ENCODE measurements around the gene CCKAR. TPM values are rescaled to one million over a fixed set of nuclear protein-coding genes. Genes with fewer than 3 reads are reported as not detected.

Gene CCKAR
- total RNA-seq, 3 donors from 2014 or later: not detected

DNA sequence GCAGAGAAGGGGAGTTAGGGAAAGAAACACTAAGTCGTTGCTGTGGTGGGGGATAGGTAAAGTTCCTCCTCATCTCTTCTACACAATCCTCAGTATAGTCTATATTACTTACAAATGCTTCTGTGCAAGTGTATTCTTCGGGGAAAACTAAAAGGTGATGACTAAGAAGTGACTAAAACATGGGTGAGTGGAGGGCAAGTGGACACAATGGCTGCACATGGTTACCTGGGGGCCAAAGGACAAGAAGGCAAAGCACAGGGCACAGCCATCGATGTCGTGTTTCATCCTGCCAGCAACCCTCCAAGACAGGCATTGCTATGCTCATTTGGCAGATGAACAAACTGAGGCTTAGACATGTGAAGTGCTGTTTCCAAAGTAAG, 35.5 kb upstream of the CCKAR start:
- Histone ChIP-seq H3K4me1 (no peaks in the 10 kb centered on the region), H3K9me3 (peaks cover 0 to 6% of the 10 kb centered on the region in 2 donors), H3K4me3 (no peak overlapping the region), H3K36me3 (no peaks in the 10 kb centered on the region), H3K27me3 (no peaks in the 10 kb centered on the region), H3K27ac (no peak overlapping the region)
- TF ChIP-seq POLR2AphosphoS5 (IDR thresholded peaks at IDR 0.05) (no peak), POLR2A (IDR thresholded peaks at IDR 0.05) (no peak)
- TF ChIP-seq, protein P1, sequence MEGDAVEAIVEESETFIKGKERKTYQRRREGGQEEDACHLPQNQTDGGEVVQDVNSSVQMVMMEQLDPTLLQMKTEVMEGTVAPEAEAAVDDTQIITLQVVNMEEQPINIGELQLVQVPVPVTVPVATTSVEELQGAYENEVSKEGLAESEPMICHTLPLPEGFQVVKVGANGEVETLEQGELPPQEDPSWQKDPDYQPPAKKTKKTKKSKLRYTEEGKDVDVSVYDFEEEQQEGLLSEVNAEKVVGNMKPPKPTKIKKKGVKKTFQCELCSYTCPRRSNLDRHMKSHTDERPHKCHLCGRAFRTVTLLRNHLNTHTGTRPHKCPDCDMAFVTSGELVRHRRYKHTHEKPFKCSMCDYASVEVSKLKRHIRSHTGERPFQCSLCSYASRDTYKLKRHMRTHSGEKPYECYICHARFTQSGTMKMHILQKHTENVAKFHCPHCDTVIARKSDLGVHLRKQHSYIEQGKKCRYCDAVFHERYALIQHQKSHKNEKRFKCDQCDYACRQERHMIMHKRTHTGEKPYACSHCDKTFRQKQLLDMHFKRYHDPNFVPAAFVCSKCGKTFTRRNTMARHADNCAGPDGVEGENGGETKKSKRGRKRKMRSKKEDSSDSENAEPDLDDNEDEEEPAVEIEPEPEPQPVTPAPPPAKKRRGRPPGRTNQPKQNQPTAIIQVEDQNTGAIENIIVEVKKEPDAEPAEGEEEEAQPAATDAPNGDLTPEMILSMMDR (IDR thresholded peaks at IDR 0.05): no peak
- intact Hi-C loops (cut with DNase I; ENCODE audit: low total_unique reads): no loop called here
- DNase-seq (ENCODE audit: low spot score in 2 of 2): no peak

DNA sequence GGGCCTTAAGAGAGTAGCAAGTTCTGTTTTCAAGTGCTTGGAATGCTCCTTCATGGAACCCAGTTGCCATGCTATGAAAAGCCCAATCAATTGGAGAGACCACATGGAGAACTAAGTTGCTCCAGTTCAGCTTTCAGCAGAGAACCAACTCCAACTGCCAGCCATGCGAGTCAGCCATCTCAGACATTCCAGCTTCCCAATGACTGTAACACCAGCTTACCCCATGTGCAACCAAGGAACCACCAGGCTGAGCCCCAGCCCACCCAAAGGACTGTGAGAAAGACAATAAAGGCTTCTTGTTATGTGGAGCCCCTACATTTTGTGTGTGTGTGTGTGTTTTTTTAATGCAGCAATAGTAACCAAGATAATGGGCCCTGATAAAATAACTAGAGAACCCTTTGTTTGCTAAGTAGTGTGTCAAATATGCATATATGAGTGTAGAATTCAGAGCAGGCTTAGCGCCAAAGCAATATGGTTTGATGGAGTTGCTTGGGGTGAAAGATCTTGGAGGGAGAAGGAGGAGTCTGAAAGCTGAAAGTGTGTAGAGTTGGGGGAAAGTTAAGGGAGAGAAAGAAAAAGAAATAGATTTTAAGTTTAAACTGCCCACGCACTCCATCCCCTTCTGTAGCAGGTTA, 35.0 kb upstream of the CCKAR start:
- H3K27ac ChIP-seq: no peak overlapping the region
- no peak for DNase-seq (ENCODE audit: low spot score in 2 of 2)
- H3K36me3 ChIP-seq: no peaks in the 10 kb centered on the region
- intact Hi-C loops (cut with DNase I; ENCODE audit: low total_unique reads): no loop called here
- H3K4me3 ChIP-seq: no peak overlapping the region
- H3K9me3 ChIP-seq: peaks cover 0 to 5% of the 10 kb centered on the region in 2 donors
- H3K4me1 ChIP-seq: no peaks in the 10 kb centered on the region
- no peaks in the 10 kb centered on the region for H3K27me3 ChIP-seq
- TF ChIP-seq POLR2A (IDR thresholded peaks at IDR 0.05): no peak
- TF ChIP-seq POLR2AphosphoS5 (IDR thresholded peaks at IDR 0.05): no peak
- TF ChIP-seq, protein P1 (IDR thresholded peaks at IDR 0.05): no peak

DNA sequence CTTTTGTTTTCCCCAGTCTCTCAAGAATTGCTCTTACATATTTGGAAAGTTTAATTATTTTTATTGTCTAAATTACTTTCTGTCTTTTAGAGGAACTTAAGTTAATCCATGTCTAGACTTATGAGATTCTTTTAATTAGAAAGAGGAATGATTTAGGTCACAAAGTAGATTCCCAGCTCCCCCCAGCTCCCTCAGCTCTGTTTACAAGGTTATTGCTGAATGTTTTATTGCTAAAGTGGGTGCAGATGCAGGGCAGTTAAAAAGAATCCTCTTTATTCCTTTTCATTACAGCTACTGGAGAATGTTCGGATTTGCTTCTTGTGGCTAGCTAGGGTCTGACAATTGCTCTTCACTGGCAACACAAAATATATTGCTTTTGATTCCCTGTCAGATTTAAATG, 33.7 kb upstream of the CCKAR start:
- no peak overlapping the region for H3K27ac ChIP-seq
- intact Hi-C loops (cut with DNase I; ENCODE audit: low total_unique reads): no loop called here

DNA sequence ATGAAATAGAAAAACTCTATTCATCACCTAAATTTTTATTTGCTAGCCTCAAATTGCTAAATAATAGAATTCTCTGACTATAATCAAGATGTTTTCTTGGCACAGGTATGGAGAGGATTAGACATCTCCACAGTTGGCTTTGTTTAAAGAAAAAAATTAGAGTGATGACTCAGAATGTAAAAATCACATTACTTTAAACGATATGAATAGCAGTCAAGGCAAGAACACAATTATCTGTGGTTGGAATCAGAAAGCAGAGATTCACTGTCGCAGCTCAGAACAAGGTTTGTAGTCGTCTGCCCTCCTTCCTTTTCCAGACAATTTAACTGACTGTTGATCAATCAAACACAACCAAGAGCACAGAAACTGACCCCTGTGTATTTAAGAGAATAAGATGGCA, 32.2 kb upstream of the CCKAR start:
- no peaks in the 10 kb centered on the region for H3K9me3 ChIP-seq
- H3K4me1 ChIP-seq: no peaks in the 10 kb centered on the region
- TF ChIP-seq POLR2AphosphoS5 (IDR thresholded peaks at IDR 0.05) (no peak), POLR2A (IDR thresholded peaks at IDR 0.05) (no peak)
- TF ChIP-seq, protein P1 (IDR thresholded peaks at IDR 0.05): no peak
- no peak overlapping the region for H3K4me3 ChIP-seq
- no peaks in the 10 kb centered on the region for H3K27me3 ChIP-seq
- DNase-seq (ENCODE audit: low spot score in 2 of 2): no peak
- H3K36me3 ChIP-seq: no peaks in the 10 kb centered on the region
- no peak overlapping the region for H3K27ac ChIP-seq
- intact Hi-C loops (cut with DNase I; ENCODE audit: low total_unique reads): no loop called here

More for the DNA sequence above, 33.7 kb upstream of the CCKAR start:
- Histone ChIP-seq H3K4me1 (no peaks in the 10 kb centered on the region), H3K27me3 (no peaks in the 10 kb centered on the region), H3K36me3 (no peaks in the 10 kb centered on the region), H3K9me3 (no peaks in the 10 kb centered on the region), H3K4me3 (no peak overlapping the region)
- DNase-seq (ENCODE audit: low spot score in 2 of 2): no peak
- TF ChIP-seq POLR2A (IDR thresholded peaks at IDR 0.05): no peak

DNA sequence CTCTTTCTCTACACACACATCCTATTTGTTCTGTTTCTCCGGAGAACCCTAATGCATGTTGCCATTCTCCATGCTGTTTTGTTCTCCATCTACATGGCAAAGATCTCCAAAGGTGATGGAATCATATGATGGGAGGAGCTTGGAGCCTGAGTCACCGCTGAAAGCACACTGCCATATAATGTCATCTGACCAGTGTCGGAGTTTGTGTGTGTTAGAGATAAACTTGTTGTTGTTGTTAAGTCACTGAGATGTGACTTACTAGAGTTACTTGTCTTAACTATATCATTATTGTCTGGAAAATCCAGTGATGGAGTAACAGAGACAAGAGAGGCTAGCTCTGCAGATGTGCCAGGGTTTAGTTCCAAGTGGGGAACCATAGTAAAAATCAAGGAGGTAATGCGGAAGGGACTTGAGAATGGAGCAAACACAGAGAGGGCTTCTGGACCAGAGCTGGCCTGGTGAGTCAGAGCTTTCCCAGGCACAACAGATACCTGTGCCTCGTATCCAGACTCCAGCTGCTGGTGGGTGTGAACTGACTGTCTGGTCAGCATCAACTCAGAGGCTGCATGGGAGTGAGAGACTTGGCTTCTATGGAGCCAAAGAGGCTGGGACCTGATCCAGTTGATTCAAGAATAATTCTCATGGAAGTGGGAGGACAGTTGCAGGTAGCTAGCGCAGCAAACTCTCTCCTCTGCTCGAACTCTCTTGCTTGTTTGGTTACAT, 30.6 kb upstream of the CCKAR start:
- Histone ChIP-seq H3K27ac (no peak overlapping the region), H3K36me3 (no peaks in the 10 kb centered on the region), H3K9me3 (no peaks in the 10 kb centered on the region), H3K4me3 (no peak overlapping the region), H3K27me3 (no peaks in the 10 kb centered on the region), H3K4me1 (no peaks in the 10 kb centered on the region)
- no peak for DNase-seq (ENCODE audit: low spot score in 2 of 2)
- intact Hi-C loops (cut with DNase I; ENCODE audit: low total_unique reads): no loop called here
- TF ChIP-seq, protein P1 (IDR thresholded peaks at IDR 0.05): no peak
- no peak for TF ChIP-seq POLR2A (IDR thresholded peaks at IDR 0.05)
- TF ChIP-seq POLR2AphosphoS5 (IDR thresholded peaks at IDR 0.05): no peak

Data from breast epithelium (tissue), 4 donors.